CD4-positive, alpha-beta T cell (primary cell): ENCODE results near the gene CST4. TPM values are rescaled to one million over a fixed set of nuclear protein-coding genes. Genes with fewer than 3 reads are reported as not detected.
"Not testable (repeated sequence)": the region's sequence is repeated elsewhere in the genome, so short reads cannot be mapped to it uniquely, and the experiment has no call there.

Experiments used
- ATAC-seq: fragments of 200-7000 bp; cut with Tn5 transposase; one replicate; pipeline ENCODE4 v1.10.0; 2022; ENCODE audit warnings: mild to moderate bottlenecking; ENCODE audit not compliant: poor library complexity
- CTCF ChIA-PET: fragments of 350-600 bp; sonication (Branson Sonifier 250); formaldehyde crosslinking; loops from one replicate; lab custom pipeline; 2021; ENCODE audit warnings: antibody characterized with exemption, inconsistent platforms; lab: Charles Lee
- POLR2A ChIA-PET: fragments of 350-600 bp; sonication (Branson Sonifier 250); formaldehyde crosslinking; loops from one replicate; lab custom pipeline; 2021; ENCODE audit warnings: antibody characterized with exemption, inconsistent platforms; lab: Charles Lee
- DNase-seq, 14 experiments: peaks; one replicate each; pipeline ENCODE4 v3.0.0-alpha.2; 2013 to 2020; ENCODE audit warnings: mixed read lengths in 2 of 14
- H3K27ac ChIP-seq, 2 donors: one replicate each; pipeline versions ENCODE4 v1.5.1 to v1.7.0; 2013; ENCODE audit warnings: low read length in 2 of 2, low read depth in 1 of 2, mild to moderate bottlenecking in 1 of 2
- H3K27me3 ChIP-seq, 2 experiments: 1 replicate in 1 of 2; 2 replicates in 1 of 2; pipeline versions ENCODE4 v1.6.1 to v1.7.0; 2013; ENCODE audit warnings: low read length in 2 of 2, control low read depth in 1 of 2, mild to moderate bottlenecking in 1 of 2, moderate library complexity in 1 of 2; ENCODE audit not compliant: insufficient read depth in 2 of 2, control insufficient read depth in 1 of 2
- H3K36me3 ChIP-seq: one replicate; pipeline ENCODE4 v1.6.1; 2013; ENCODE audit warnings: low read length, control low read depth; ENCODE audit not compliant: insufficient read depth
- H3K4me1 ChIP-seq: one replicate; pipeline ENCODE4 v1.6.1; 2013; ENCODE audit warnings: low read length, control low read depth; ENCODE audit not compliant: insufficient read depth
- H3K4me3 ChIP-seq: one replicate; pipeline ENCODE4 v1.5.1; 2013; ENCODE audit warnings: mild to moderate bottlenecking, low read length, moderate library complexity
- H3K9me3 ChIP-seq, 2 experiments: 1 replicate in 1 of 2; 2 replicates in 1 of 2; pipeline versions ENCODE4 v1.6.1 to v1.7.0; 2013; ENCODE audit warnings: low read length in 2 of 2, mild to moderate bottlenecking in 2 of 2, control low read depth in 1 of 2, moderate library complexity in 1 of 2; ENCODE audit not compliant: control insufficient read depth in 1 of 2, insufficient read depth in 1 of 2
- H3K27ac Mint-ChIP-seq: one replicate; pipeline ENCODE4 v1.8.0; 2020; ENCODE audit warnings: mixed read lengths
- H3K27me3 Mint-ChIP-seq: one replicate; pipeline ENCODE4 v1.8.0; 2021; ENCODE audit warnings: mixed read lengths
- H3K36me3 Mint-ChIP-seq: one replicate; pipeline ENCODE4 v1.8.0; 2021; ENCODE audit warnings: low read depth, mixed read lengths
- H3K4me1 Mint-ChIP-seq: one replicate; pipeline ENCODE4 v1.8.0; 2021; ENCODE audit warnings: low read depth, mixed read lengths
- H3K4me3 Mint-ChIP-seq: one replicate; pipeline ENCODE4 v1.8.0; 2020; ENCODE audit warnings: mild to moderate bottlenecking, mixed read lengths
- H3K9me3 Mint-ChIP-seq: one replicate; pipeline ENCODE4 v1.8.0; 2020; ENCODE audit warnings: mixed read lengths
- CTCF ChIP-seq: fragments of 200-600 bp; IDR thresholded peaks from one replicate; pipeline ENCODE4 v1.8.0; 2022; ENCODE audit warnings: antibody characterized with exemption, mild to moderate bottlenecking
- intact Hi-C, 2 experiments: fragments of 100-400 bp; cut with DNase I in 1 of 2; cut with micrococcal nuclease in 1 of 2; formaldehyde crosslinking; loops; one replicate each; pipeline versions ENCODE4 v1.15.1 to v1.9.0; 2023 to 2025; cut with DNase I, micrococcal nuclease
- total RNA-seq, 174 experiments: library from RNA in 2 of 174; stranded (reverse) in 2 of 174; gene quantifications; one replicate each; pipeline ENCODE4 v1.2.3 and lab custom pipeline; 2021 to 2026

CST4 gene
- total RNA-seq, 2 experiments from 2014 or later: not detected

GRCh38 chr20:23687986-23688385 is 852 bp downstream of the CST4 start:
- Mint-ChIP-seq H3K4me3 (no peak overlapping the region), H3K27me3 (peaks cover 6% of the 10 kb centered on the region), H3K27ac (no peak overlapping the region), H3K36me3 (no peaks in the 10 kb centered on the region), H3K9me3 (no peaks in the 10 kb centered on the region), H3K4me1 (no peaks in the 10 kb centered on the region)
- Histone ChIP-seq H3K4me3 (no peak overlapping the region), H3K27me3 (peaks cover 0 to 3% of the 10 kb centered on the region in 2 experiments), H3K27ac (no peak overlapping the region), H3K36me3 (no peaks in the 10 kb centered on the region), H3K4me1 (no peaks in the 10 kb centered on the region), H3K9me3 (no peaks in the 10 kb centered on the region)
- no peak for TF ChIP-seq CTCF
- ChIA-PET POLR2A (no interaction called here), CTCF (no interaction called here)
- no peak for DNase-seq
- ATAC-seq: no peak
- intact Hi-C loops: no loop called here

GRCh38 chr20:23686046-23686750 is 2.6 kb downstream of the CST4 start:
- DNase-seq (no peak), ATAC-seq (no peak)
- Histone ChIP-seq H3K9me3 (no peaks in the 10 kb centered on the region), H3K4me3 (no peak overlapping the region), H3K27ac (no peak overlapping the region), H3K27me3 (peaks cover 0 to 3% of the 10 kb centered on the region in 2 experiments), H3K4me1 (no peaks in the 10 kb centered on the region), H3K36me3 (no peaks in the 10 kb centered on the region)
- no peak for TF ChIP-seq CTCF
- intact Hi-C loops: no loop called here
- ChIA-PET POLR2A (no interaction called here), CTCF (no interaction called here)
- H3K27ac Mint-ChIP-seq: no peak overlapping the region
- H3K4me3 Mint-ChIP-seq: no peak overlapping the region
- H3K27me3 Mint-ChIP-seq: peaks cover 11% of the 10 kb centered on the region
- no peaks in the 10 kb centered on the region for H3K36me3 Mint-ChIP-seq
- no peaks in the 10 kb centered on the region for H3K9me3 Mint-ChIP-seq
- no peaks in the 10 kb centered on the region for H3K4me1 Mint-ChIP-seq

DNA sequence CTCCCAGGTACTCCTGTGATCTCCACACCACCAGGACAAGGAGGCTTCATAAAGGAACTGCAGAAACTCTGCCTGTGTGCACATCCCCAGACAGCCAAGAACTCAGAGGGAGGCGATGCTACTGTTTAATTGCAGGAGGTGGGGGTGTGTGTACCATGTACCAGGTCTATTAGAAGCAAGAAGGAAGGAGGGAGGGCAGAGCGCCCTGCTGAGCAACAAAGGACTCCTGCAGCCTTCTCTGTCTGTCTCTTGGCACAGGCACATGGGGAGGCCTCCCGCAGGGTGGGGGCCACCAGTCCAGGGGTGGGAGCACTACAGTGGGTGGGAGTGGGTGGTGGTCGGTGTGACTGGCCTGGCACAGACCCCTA is 3.3 kb downstream of the CST4 start:
- CTCF ChIA-PET, H3K36me3 Mint-ChIP-seq, H3K9me3 Mint-ChIP-seq, DNase-seq, intact Hi-C loops, H3K36me3 ChIP-seq, H3K4me1 ChIP-seq, H3K4me3 Mint-ChIP-seq, H3K9me3 ChIP-seq, ATAC-seq, POLR2A ChIA-PET, H3K27ac ChIP-seq, H3K4me1 Mint-ChIP-seq, H3K27me3 ChIP-seq, H3K4me3 ChIP-seq, H3K27ac Mint-ChIP-seq: not testable (repeated sequence)
- H3K27me3 Mint-ChIP-seq: peaks cover 18% of the 10 kb centered on the region

DNA sequence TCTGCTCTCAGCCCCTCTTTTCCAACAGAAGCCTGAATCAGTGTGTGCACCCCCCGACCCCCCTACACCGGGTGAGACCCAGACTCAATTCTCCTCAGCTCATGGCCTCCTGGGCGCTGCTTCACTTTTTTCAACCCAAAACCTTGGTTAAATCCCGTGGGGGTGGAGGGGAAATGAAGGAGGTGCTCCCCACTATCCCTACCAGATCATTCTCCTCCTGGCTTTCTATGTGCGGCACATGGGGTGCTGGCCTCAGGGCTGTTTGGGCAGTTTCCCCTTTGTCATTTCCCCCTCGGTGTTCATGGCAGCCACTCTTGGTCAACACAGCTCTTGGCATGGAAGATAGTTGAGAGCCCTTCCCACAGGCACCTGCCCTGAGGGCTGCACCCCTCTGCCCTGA is 4.6 kb downstream of the CST4 start:
- Mint-ChIP-seq H3K27me3 (peaks cover 25% of the 10 kb centered on the region), H3K36me3 (no peaks in the 10 kb centered on the region), H3K27ac (no peak overlapping the region), H3K9me3 (no peaks in the 10 kb centered on the region), H3K4me3 (no peak overlapping the region), H3K4me1 (no peaks in the 10 kb centered on the region)
- intact Hi-C loops: no loop called here
- POLR2A ChIA-PET: no interaction called here
- no peak for TF ChIP-seq CTCF
- Histone ChIP-seq H3K27me3 (peaks cover 0 to 3% of the 10 kb centered on the region in 2 experiments), H3K4me3 (no peak overlapping the region), H3K9me3 (no peaks in the 10 kb centered on the region), H3K4me1 (no peaks in the 10 kb centered on the region), H3K36me3 (no peaks in the 10 kb centered on the region), H3K27ac (no peak overlapping the region)
- ATAC-seq: no peak
- CTCF ChIA-PET: no interaction called here
- DNase-seq: no peak
